Measurements from ENCODE around the gene PIGM.

Gene PIGM

GRCh38 chr1:160031365-160032164, at the start of gene PIGM:
Gene PIGM, minus strand, starts transcription at chr1:160031990. Its CDS starts 251 bp downstream, at chr1:160031739.
- peak; percentile 89 to 94 for DNase-seq

DNA sequence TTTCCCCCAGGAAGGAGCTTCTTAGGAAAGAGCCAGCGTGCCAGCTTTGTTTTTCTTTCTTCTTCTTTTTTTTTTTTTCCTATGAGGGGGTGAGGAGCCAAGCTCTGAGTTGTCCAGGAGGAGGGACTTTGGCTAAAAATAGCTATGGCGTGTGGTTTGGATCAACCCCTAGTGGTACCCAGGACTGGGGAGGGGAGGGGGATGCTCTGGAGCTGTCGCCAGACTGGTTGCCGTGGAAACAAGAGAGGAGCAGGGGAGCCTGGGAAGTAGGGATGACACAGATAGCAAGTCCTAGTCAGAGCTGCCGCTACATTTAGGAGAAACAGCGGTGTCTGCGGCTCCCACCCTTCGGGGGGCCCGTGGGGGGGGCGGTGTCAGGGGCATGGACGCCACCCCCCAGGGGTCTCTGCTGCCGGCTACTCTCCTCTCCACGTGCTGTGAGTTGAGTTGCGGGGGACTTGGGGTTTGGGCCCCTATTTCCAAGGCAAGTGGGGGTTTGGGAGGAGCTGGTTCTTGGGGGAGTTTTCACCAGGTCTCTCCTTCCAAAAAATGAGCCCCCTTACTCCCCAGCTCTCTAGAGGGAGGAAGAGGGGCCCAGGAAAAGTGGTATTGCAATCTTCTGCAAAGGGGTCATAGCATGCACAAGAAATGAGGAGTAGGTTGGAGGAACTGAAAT, 49.6 kb upstream of the PIGM start, which contains the start of gene KCNJ9:
KCNJ9 (plus strand) TSS at position 278 of the 676 bp plus-strand sequence. CDS start 2,493 bp downstream, outside the sequence.
- no peak for DNase-seq

DNA sequence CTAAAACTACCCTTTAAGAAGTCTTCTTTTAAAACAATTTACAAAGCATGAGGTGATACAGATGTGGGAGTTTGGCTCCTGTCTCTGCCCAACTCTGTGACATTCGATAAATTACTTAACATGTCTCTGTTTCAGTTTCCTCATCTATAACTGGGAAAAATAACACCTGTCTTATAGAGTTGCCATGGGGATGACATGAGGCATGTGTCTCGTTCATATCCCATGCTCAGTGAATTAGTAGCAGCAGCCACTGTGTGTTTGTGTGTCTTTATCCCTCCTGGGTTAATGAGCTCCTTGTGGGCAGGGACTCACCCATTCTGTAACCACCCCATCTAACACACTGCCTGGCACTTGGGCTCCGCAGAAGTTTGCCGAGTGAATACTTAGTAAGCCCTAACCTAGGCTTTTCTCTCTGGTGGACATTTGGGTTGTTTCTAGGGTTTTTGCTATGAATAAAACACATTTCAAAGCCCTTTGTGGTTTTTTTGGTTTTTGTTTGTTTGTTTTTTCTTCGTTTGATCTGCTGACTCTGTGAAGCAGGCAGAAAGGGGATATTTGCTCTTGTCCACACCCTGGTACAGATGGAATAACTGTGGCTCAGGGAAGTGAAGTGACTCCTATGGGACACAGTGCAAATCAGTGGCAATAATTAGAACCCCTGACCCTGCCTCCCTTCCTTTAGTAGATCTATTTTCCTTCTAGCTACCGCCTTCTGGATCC, 48.8 kb upstream of the PIGM start:
- no peak for DNase-seq

GRCh38 chr1:160079448-160079847, 47.7 kb upstream of the PIGM start:
- no peak for DNase-seq

- peak; percentile 34 to 65 for DNase-seq
Measured at GRCh38 chr1:160078512-160079195, 46.9 kb upstream of the PIGM start.

DNA sequence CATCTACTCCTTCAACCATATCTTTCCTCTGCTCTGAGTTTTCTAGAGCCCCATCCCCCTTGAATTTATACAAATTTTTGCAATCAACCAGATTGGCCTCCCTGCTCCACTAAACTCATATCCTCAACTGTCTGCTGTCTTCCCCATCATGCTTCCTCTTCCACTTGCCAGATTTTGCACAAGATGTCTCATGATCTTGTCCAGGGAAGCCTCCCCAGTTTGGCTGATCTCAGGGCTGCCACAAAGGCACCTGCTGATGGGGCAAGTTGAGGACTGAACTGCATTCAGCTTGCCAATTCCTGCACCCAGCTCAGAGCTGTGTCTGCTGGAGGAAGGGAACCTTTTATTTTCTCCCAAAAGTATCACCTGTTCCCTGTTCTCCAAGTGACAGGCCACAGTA, 45.7 kb upstream of the PIGM start:
- DNase-seq = no peak

- no peak for DNase-seq
Measured at GRCh38 chr1:160076295-160076694, 44.5 kb upstream of the PIGM start.

DNA sequence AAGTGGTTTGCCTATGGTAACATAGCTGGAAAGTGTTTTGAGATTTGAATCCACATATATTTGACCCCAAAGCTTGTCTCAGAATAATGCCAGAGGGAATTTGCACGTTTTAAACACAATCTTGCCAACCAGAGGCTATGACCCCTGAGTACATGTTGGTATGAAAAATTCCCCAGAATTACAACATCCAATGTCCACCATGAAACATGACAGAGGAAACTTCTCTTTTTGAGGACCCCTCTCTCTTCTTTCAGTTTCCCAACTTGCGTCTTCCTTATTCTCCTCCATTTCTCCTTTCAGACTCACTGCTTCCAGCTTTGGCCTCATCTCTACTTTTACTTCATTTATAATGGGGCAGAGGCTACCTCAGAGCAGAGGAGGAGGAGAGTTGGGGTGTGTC, 44.0 kb upstream of the PIGM start:
- DNase-seq = no peak

GRCh38 chr1:160074865-160075264, 43.1 kb upstream of the PIGM start:
- DNase-seq = no peak

DNA sequence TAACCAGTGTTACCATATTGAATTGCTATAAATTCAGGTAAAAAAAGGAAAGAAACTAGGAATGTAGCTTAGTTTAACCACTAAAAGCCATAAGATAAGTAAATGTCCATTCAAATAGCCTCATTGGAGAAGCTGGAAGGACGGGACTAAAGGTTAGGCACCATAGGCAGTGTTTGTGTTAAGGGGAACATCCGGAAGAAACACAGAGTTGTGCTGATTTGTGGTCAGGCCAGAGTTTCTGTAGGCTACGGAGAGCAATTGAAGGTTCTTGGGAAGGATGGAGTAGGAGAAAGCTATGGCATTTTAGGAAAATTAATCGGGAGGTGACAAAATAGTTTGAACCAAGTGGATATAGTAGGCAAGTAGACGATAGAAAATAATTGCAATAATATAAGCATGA, 39.5 kb upstream of the PIGM start:
- no peak for DNase-seq

DNA sequence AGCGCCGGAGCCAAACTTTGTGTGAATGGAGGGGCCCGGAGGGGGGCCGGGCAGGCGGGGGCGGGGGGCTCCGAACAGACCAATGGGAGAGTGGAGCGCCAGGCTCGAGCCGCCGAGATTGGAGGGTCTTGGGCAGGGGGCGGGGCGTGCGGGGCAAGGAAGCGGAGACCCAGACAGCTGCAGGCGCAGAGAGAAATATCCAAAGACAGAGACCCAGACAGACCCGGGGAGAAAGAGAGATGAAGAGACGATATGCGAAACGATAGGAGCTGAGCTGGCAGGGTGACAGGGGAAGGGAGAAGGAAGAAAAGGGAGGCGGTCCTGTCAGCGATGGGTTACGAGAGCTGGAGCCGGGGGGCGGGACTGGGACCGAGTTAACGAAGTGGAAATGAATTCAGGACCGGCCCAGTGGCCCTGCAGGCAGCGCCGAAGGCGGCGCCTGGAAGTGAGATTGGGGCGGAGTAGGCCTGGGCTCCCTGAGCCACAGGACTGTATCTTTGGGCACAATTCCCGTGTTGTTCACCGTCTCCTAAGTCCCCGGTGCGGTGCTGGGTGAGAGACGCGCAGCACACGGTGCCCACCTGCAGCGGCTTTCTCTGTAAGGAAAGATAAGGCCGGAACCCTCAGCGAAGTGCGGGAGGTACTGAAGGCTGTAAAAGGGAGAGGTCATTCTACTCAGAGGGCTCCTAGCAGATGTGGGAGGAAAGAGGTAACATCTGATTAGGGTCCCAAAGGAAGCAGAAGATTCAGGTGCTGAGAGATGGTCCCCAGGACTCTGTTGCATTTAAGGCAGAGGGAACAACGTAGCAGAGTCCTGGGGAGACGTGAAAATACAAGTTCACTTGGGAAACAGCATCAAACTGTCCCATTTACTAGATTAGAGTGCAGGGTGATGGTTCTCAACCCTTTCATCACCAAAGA, 38.7 kb upstream of the PIGM start:
- peak; percentile 35 to 73 for DNase-seq

- DNase-seq = no peak
Measured at GRCh38 chr1:160069460-160070231, 37.9 kb upstream of the PIGM start, which contains the start of gene KCNJ10. Gene KCNJ10, minus strand, starts transcription at chr1:160070160. Its CDS starts 27,628 bp downstream, at chr1:160042532.

DNA sequence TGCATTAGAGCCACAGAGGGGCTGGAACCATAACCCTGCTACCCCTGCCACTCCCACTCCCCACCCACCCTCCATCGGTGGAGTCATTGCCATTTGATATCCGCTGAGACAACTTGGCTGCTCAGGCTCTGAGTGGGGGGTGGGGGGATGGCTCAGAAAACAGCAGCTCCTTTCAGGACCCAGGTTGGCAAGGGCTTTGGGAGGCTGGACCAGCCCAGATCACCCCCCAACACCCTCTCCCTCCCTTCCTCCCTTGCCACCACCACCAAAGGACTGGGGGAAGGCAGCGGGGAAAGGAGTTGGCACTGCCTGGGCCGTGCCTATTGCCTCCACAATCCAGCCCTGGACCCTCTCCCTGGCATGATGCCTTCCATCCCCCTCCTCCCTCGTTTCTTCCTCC, 36.4 kb upstream of the PIGM start:
- DNase-seq = no peak

DNA sequence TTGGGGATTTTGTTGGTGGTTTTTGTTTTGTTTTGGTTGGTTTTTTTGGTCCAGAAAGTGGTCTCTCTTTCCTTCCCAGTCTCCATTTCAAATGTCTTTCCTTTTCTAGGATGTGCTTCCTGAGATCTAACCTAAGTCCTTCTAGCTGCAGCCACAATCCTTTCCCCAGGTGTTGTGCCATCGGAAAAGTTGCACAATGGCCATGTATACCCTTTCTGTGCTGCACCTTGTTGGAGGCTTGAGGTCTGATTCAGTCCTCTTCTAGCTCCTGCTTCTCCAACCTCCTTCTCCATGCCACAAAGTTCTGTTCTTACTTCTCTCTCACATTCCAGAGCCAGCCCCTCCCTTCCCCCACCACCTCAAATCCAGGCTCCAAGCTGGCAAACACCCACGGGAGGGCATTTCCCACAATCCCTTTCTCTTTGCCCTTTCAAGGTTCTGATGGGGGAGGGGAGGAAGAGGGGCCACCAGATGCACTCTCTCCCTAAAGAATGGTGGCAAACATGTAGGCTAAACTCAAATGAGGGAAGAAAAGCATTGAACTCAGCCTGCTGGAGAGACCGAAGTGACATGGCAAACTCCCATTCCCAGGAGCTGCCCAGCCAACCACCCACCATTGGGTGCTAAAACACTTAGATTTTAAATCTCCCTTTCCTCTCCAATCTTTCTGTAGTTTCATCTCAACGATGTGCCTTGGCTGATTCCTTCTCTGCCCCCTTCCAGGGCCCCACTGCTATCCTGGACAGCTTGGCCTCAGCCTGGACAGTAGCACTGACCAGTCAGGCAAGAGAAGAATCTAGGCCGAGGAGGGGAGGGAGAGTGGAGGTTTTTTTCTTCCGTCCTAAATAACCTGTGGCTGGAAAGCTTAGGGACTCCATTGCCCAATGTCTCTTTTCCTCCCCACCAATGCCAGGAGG, 35.3 kb upstream of the PIGM start:
- no peak for DNase-seq

DNA sequence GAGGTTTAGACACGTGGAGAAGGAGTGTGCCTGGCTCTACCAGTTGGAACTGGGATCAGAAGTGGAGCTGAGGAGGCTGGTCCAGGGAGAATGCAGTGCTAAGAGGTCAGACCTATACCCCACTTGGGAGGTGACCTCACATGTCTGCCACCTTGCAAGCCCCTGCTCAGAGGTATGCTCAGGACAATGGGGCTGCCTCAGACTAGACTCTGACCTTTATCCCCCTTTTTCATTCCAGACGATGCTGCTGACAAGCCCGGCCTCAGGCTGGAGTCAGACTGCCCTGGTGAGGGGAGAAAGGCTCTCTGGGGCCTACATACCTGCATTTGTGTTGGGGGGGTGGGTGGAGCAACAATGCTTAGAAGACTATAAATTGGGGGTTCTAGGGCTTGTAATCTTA, 33.0 kb upstream of the PIGM start:
- no peak for DNase-seq

DNA sequence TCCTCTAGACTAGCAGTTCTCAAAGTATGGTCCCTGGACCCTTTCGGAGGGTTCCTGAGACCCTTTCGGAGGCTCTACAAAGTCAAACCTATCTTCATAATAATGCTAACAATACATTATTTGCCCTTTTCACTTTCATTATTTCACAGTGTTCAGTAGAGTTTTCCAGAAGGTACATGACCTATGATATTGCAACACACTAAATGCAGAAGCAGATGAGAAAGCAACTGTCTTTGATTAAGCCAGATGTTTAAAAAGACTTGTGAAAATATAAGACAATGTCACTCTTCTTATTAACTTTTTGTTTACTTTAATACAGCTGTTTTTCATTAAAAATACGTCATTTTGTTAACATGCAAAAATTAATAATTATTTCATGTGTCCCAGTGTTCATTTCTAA, 32.4 kb upstream of the PIGM start:
- no peak for DNase-seq

GRCh38 chr1:160063176-160063575, 31.4 kb upstream of the PIGM start:
- DNase-seq = no peak

DNA sequence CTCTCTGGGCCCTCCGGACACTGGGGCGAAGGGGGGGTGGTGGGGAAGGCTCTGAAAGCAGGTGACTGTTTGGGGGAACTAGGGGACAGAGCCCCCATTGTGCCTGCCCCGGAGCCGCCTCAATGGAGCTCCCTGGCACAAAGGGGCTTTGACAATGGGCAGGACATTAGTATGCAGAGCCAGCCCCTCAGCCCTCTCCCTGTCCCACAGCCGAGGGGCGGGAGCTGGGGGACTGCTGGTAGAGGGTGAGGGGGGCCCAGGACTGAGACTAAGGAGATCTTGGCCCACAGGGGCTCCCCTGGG, 30.4 kb upstream of the PIGM start:
- no peak for DNase-seq

- no peak for DNase-seq
Measured at GRCh38 chr1:160061369-160062229, 29.8 kb upstream of the PIGM start.

Data from Kasumi-1 (cell line).